ENCODE data around the gene MLLT1.
A peak's percentile ranks its signal among the peaks of the same experiment; 100 is the strongest.

MLLT1 gene

DNA sequence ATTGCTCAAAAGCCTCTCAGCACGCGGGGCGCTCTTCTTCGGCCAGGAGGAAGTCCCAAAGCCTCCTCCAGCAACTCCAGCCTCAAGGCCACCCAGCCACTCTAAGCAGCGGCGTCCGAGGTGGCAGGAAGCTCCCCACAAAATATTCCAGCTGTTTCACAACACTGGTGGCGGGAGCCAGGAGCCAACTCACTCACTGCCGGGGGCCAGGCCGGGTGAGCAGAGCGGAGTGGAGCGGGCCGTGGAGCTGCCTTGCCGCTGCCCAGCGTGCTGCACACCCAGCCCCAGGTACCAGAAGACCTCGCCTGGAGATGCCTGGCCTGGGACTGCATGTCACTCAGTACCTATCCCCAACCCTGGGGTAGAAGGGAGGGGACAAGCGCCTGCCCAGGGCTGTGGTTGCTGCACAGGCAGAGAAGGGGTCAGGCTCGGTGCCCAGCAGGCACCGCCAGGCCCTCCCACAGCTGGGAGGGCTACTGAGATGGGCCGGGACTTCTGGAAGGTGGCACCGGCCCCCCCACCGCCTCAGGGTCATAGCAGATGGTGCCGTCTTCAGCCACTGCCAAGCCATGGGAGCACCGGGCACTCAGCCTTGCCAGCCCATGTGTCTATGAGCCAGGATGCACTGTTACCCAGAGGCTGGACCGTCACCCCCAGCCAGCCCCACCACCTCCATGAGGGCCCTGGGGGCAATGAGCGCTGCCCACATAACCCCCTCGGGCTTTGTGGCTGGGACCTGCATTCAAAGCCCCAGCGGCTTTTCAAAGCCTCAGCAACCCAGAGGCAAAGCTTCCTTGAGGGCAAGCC is 59.2 kb downstream of the MLLT1 start:
- no peak for DNase-seq

DNA sequence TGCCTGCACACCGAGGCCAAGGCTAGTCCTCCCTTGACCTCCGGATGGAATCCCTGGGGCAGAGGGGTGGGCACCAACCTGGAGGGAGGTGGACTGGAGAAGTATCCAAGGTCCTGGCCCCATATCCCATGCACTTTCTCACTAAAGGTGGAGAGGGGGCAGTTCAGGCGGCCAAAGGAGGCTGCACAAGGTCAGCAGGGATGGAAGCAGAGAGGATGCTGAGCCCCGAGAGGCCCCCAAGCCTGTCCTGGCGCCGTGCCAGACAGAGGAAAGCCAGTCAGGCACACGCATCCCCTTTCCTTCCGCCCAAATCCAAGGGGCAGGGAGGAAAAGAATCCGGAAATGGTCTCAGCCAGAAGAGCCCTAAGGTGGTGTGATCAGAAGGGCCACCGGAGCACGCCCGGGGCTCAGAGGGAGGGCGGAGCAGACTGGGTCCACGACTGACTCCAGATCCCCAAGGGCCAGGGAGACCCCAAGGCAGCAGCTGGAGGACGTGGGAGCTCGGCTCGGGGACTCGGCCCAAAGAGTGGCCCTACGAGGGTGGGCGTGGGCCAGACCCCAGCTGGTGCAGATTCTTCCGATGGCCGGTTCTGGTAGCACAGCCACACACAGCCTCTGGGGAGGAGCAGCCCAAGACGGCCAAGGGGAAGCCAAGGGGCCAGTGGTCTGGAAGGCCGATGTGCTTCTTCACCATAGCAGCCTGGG is 60.0 kb downstream of the MLLT1 start:
- no peak for DNase-seq

GRCh38 chr19:6219147-6219525 is 60.6 kb downstream of the MLLT1 start:
- DNase-seq, result no peak

GRCh38 chr19:6218491-6219146 is 61.2 kb downstream of the MLLT1 start:
- DNase-seq, result peak; percentile 73 to 81

GRCh38 chr19:6217752-6218334 is 61.9 kb downstream of the MLLT1 start:
- no peak for DNase-seq

GRCh38 chr19:6216996-6217751 is 62.6 kb downstream of the MLLT1 start:
- no peak for DNase-seq

DNA sequence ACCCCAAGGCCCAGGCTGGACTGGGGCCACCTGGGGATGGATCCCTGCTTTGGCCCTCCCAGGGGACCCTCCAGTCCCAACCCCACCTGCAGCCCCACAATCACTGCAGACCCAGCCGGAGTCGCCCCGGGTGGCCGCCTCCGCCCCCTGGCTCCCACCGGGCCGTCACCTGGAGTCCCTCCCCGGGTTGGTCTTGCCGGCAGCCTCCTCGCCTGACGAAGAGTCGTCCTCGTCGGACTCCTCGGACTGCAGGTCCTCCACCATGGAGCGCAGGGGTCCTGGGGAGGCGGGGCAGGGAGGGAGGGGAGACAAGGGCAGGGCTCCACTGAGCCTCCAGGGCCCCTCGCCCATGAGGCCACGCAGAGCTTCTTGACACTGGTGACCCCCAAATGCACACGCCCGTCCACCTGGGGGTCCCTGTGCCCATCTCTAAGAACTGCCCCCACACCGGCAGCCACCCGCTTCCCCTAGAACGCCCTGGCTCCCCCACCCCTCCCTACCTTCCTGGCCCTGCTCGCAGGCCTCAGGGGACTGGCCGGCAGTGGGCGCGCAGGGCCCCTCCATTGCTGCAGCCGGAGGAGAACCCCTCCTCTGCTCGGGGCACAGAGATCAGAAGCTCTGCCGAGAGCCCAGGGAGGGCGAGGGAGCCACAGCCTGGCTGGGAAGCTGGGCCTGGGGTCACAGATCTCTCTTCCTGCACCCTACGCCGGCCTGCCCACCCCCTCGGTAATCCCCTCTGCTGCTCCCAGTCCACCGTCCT is 63.4 kb downstream of the MLLT1 start:
- no peak for DNase-seq

GRCh38 chr19:6215701-6216235 is 64.0 kb downstream of the MLLT1 start:
- DNase-seq, result no peak

GRCh38 chr19:6214881-6215541 is 64.8 kb downstream of the MLLT1 start:
- no peak for DNase-seq

GRCh38 chr19:6213696-6214641 is 65.8 kb downstream of the MLLT1 start:
- DNase-seq, result no peak

DNA sequence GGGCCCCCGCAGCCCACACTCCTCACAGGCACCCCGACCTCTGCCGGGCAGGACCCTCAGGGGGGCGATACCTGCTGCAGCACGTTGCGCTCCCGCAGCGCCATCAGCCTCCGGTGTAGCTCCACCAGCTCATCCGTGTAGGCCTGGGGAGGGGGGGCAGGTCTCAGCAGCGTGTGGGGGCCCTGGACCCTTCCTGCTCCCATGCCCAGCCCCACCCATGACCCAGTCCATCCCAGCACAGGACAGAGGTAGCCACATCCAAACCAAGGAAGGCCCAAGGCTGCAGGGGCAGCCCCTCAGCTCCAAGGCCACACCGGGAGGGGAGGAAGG is 66.5 kb downstream of the MLLT1 start:
- no peak for DNase-seq

DNA sequence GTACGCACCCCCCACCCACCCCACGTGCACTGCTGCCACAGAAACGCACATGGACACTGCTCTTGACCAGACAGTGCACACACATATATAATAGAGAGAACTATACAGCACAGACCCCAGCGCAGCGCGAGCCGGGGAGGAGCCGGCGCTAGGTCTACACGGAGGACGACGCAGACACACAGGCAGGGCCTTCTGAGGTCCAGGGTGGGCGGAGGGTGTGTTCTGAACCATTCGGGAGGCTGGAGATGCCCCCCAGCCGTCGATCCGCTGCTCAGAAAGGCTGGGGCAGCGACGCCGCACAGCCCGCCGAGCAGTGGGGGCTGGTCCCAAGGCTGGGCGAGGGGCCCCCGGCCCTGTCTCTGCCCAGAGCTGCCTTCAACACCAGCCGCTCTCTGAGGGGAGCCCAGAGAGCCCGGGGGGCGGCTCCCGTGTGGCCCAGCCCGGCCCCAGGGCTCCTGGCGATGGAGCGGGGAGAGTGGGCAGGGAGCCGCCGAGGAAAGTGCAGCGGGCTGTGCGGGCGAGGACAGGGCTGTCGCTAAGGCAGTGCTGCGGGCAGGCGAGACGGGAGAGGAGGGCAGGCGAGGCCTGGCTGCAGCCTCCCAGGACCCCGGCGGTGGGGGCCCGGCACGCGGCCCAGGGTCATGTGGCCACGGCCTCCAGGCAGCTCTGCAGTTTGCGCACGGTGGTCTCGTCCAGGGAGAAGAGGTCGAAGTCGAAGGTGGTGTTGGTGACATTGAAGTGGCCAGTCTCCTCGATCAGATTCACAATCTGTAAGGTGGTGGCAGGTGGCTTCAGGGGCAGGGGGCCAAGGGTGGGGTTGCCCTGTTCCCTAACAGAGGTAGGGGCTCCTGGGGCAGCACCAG is 67.1 kb downstream of the MLLT1 start:
- DNase-seq, result no peak

- DNase-seq, result no peak
Measured at GRCh38 chr19:6211632-6212402, 68.0 kb downstream of the MLLT1 start.

- DNase-seq, result no peak
Measured at GRCh38 chr19:6210721-6211600, 68.8 kb downstream of the MLLT1 start.

DNA sequence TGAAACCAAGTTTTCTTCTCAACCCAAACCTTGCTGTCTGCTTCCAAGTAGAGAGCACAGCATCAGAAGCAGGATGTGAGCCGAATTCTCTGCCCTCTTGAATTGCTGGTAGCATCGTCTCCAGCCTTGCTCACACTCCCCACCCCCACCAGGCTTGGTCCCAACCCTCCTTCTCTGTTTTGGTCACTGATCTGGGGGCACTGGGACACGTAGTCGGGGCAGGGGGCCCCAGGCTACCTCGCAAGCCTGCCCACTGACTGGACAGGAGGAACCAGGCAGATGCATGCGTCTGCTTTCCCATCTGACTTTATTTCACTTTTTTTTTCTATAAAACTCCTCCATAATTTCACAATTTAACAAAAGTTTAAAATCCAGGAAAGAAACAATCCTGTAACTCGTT is 69.7 kb downstream of the MLLT1 start:
- no peak for DNase-seq

GRCh38 chr19:6209680-6210079 is 70.1 kb downstream of the MLLT1 start:
- DNase-seq, result no peak

DNA sequence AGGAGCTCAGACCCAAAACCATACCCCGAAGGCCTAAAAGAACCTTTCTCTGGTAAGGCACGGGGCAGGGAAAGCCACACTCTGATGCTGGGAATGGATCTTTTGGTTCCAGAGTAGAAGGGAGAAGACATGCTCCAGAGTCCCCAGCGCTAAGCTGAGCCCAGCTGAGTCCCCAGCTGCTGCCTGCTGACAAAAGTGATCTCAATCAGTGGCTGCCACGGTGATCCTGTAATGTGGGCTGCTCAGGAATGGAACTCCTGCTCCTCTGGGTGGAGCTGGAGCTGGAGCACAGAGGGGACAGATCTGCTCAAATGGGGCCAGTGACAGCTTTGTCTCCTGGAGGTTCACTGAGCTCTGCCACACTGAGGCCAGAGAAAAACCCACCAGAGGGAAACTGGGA is 70.5 kb downstream of the MLLT1 start:
- DNase-seq, result no peak

Measured in SHP77 (cell line).